IPS-18a (cell line): Measurements from ENCODE around the gene SLC52A1.

Experiments used
- H3K27ac ChIP-seq: one replicate; pipeline ENCODE4 v1.5.1; 2013; ENCODE audit warnings: low read length
- H3K27me3 ChIP-seq: one replicate; pipeline ENCODE4 v1.6.1; 2013; ENCODE audit warnings: mild to moderate bottlenecking, low read length; ENCODE audit not compliant: control insufficient read depth, insufficient read depth
- H3K36me3 ChIP-seq: one replicate; pipeline ENCODE4 v1.6.1; 2013; ENCODE audit warnings: low read depth, low read length; ENCODE audit not compliant: control insufficient read depth
- H3K4me1 ChIP-seq: one replicate; pipeline ENCODE4 v1.6.1; 2013; ENCODE audit warnings: low read depth, low read length; ENCODE audit not compliant: control insufficient read depth
- H3K4me3 ChIP-seq: one replicate; pipeline ENCODE4 v1.5.1; 2013; ENCODE audit warnings: low read length
- H3K9ac ChIP-seq: one replicate; pipeline ENCODE4 v1.6.1; 2013; ENCODE audit warnings: mild to moderate bottlenecking, low read length, moderate library complexity
- H3K9me3 ChIP-seq: one replicate; pipeline ENCODE4 v1.6.1; 2013; ENCODE audit warnings: low read depth, low read length; ENCODE audit not compliant: control insufficient read depth

SLC52A1 gene

DNA sequence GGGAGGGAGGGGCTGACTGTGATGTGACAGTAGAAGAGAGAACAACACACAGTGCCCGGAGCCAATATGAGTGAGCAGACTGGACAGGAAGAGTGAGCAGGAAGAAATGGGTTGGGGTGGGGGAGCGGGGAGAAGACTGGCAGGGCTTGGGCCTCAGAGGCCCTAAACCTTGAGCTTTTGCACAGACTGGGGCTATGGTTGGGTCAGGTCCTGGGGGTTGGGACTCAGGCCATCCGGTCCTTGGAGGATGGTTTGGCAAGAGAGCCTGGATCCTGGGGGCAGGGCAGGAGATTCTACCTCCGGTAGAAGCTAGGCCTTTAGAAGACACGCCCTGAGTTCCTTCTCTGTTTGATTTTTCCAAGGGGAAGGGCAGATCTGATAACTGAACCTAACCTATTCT is 48.8 kb downstream of the SLC52A1 start:
- no peaks in the 10 kb centered on the region for H3K36me3 ChIP-seq
- H3K4me3 ChIP-seq, result peak overlapping the region; percentile 64
- no peaks in the 10 kb centered on the region for H3K9me3 ChIP-seq
- H3K27ac ChIP-seq, result no peak overlapping the region
- peaks cover 34% of the 10 kb centered on the region for H3K27me3 ChIP-seq
- H3K9ac ChIP-seq, result no peak overlapping the region
- peaks cover 6% of the 10 kb centered on the region for H3K4me1 ChIP-seq
